ENCODE data around the gene APBB2. TPM values are rescaled to one million over a fixed set of nuclear protein-coding genes. Genes with fewer than 3 reads are reported as not detected.

The APBB2 gene
- total RNA-seq, 1 experiment from 2014 or later = 46.0 TPM

- H3K79me2 ChIP-seq (ENCODE audit: low read depth) = peaks cover 23% of the 10 kb centered on the region
- intact Hi-C loops (cut with micrococcal nuclease; ENCODE audit: unreplicated experiment) = no loop called here
- H3K4me1 ChIP-seq (replicated peaks; ENCODE audit: insufficient read depth) = peaks cover 30% of the 10 kb centered on the region
- H3K4me3 ChIP-seq = peak overlapping the region; percentile 69
- H3K36me3 ChIP-seq (ENCODE audit: low read depth) = no peaks in the 10 kb centered on the region
- H3K9me2 ChIP-seq (ENCODE audit: insufficient read depth) = no peaks in the 10 kb centered on the region
- DNase-seq = no peak
- no peaks in the 10 kb centered on the region for H4K20me1 ChIP-seq (ENCODE audit: insufficient read depth)
- no peak for TF ChIP-seq EZH2 (IDR thresholded peaks at IDR 0.05; ENCODE audit: low read depth)
- TF ChIP-seq CTCF (conservative IDR thresholded peaks at IDR 0.05) = no peak
- peak overlapping the region; percentile 99 for H3K4me2 ChIP-seq
- peaks cover 17% of the 10 kb centered on the region for H3F3A ChIP-seq (ENCODE audit: insufficient read depth, low read depth)
- H3K27ac ChIP-seq = peak overlapping the region; percentile 32; the same call in 1 of the 2 replicates
- no peaks in the 10 kb centered on the region for H3K9me3 ChIP-seq (ENCODE audit: insufficient read depth, low read depth)
- CTCF ChIA-PET = interaction anchor here (0.6 kb wide), 1 partner anchor 305 kb away, joined by 3 read pairs; no protein-coding TSS in a partner anchor
- peak overlapping the region; percentile 94 for H2AFZ ChIP-seq
- TSS peak; percentile 31 for BruUV-seq (replicated peaks)
- H3K27me3 ChIP-seq (ENCODE audit: insufficient read depth, low read depth) = no peaks in the 10 kb centered on the region
- POLR2A ChIA-PET (ENCODE audit: unreplicated experiment) = interaction anchor here (0.6 to 1.0 kb wide), 3 partner anchors 41 to 45 kb away, joined by 4 to 9 read pairs (median 5); partner anchors contain the start of gene UCHL1
Measured at GRCh38 chr4:41215969-41216293, 1.6 kb upstream of the APBB2 start.

GRCh38 chr4:41215155-41215554 is 813 bp upstream of the APBB2 start:
- Histone ChIP-seq H3K9me3 (ENCODE audit: insufficient read depth, low read depth) (no peaks in the 10 kb centered on the region), H3K9me2 (ENCODE audit: insufficient read depth) (no peaks in the 10 kb centered on the region), H3K27me3 (ENCODE audit: insufficient read depth, low read depth) (no peaks in the 10 kb centered on the region), H4K20me1 (ENCODE audit: insufficient read depth) (no peaks in the 10 kb centered on the region), H3F3A (ENCODE audit: insufficient read depth, low read depth) (peaks cover 17% of the 10 kb centered on the region), H3K4me1 (replicated peaks; ENCODE audit: insufficient read depth) (peaks cover 30% of the 10 kb centered on the region), H3K79me2 (ENCODE audit: low read depth) (peaks cover 28% of the 10 kb centered on the region), H3K4me2 (peak overlapping the region; percentile 99), H3K27ac (no peak overlapping the region), H3K4me3 (peak overlapping the region; percentile 69; the same call in 1 of the 2 replicates), H3K36me3 (ENCODE audit: low read depth) (no peaks in the 10 kb centered on the region), H2AFZ (no peak overlapping the region)
- ChIA-PET CTCF (interaction anchor here (0.6 kb wide), 1 partner anchor 145 kb away, joined by 3 read pairs; no protein-coding TSS in a partner anchor), POLR2A (ENCODE audit: unreplicated experiment) (no interaction called here)
- BruUV-seq (replicated peaks) = no TSS peak
- TF ChIP-seq CTCF (conservative IDR thresholded peaks at IDR 0.05) = no peak
- TF ChIP-seq EZH2 (IDR thresholded peaks at IDR 0.05; ENCODE audit: low read depth) = no peak
- intact Hi-C loops (cut with micrococcal nuclease; ENCODE audit: unreplicated experiment) = no loop called here
- DNase-seq = no peak

- ChIA-PET CTCF (interaction anchor here (0.6 to 1.0 kb wide), 6 partner anchors 21 to 670 kb away, joined by 3 to 14 read pairs (median 5); no protein-coding TSS in a partner anchor), POLR2A (ENCODE audit: unreplicated experiment) (interaction anchor here (1.0 kb wide), 1 partner anchor 42 kb away, joined by 4 read pairs; the partner anchor contains the start of gene UCHL1)
- Histone ChIP-seq H3K79me2 (ENCODE audit: low read depth) (peaks cover 28% of the 10 kb centered on the region), H3K9me2 (ENCODE audit: insufficient read depth) (no peaks in the 10 kb centered on the region), H3K27ac (no peak overlapping the region), H3K27me3 (ENCODE audit: insufficient read depth, low read depth) (no peaks in the 10 kb centered on the region), H3K4me2 (peak overlapping the region; percentile 99), H3K36me3 (ENCODE audit: low read depth) (no peaks in the 10 kb centered on the region), H3F3A (ENCODE audit: insufficient read depth, low read depth) (peaks cover 17% of the 10 kb centered on the region), H4K20me1 (ENCODE audit: insufficient read depth) (no peaks in the 10 kb centered on the region), H2AFZ (no peak overlapping the region; the same call in 1 of the 2 replicates), H3K4me1 (replicated peaks; ENCODE audit: insufficient read depth) (peaks cover 30% of the 10 kb centered on the region), H3K4me3 (peak overlapping the region; percentile 38; the same call in 1 of the 2 replicates), H3K9me3 (ENCODE audit: insufficient read depth, low read depth) (no peaks in the 10 kb centered on the region)
- no TSS peak for BruUV-seq (replicated peaks)
- TF ChIP-seq EZH2 (IDR thresholded peaks at IDR 0.05; ENCODE audit: low read depth) (no peak), CTCF (conservative IDR thresholded peaks at IDR 0.05) (peak; percentile 44; the same call in 1 of the 2 replicates)
- DNase-seq = no peak
- intact Hi-C loops (cut with micrococcal nuclease; ENCODE audit: unreplicated experiment) = loop anchor here (1.0 to 5.0 kb wide), 5 partner anchors 157 to 462 kb away; no protein-coding TSS in a partner anchor
Measured at GRCh38 chr4:41214825-41215146, 444 bp upstream of the APBB2 start.
